Breast epithelium (tissue), 4 donors: Measurements from ENCODE around the gene YPEL4. TPM values are rescaled to one million over a fixed set of nuclear protein-coding genes. Genes with fewer than 3 reads are reported as not detected.

Experiments used
- DNase-seq, 2 donors: peaks; one replicate each; pipeline ENCODE4 v3.0.0-alpha.2; 2019; ENCODE audit warnings: low spot score in 2 of 2
- H3K27ac ChIP-seq, 2 donors: fragments of 200-600 bp; sonication (generic) in 1 of 2; one replicate each; pipeline ENCODE4 v1.5.1; 2016 to 2019; ENCODE audit warnings: mild to moderate bottlenecking in 1 of 2
- H3K27me3 ChIP-seq, 2 donors: fragments of 200-600 bp; sonication (generic) in 1 of 2; one replicate each; pipeline versions ENCODE4 v1.5.1 to v1.6.0; 2017 to 2019; ENCODE audit warnings: control low read depth in 1 of 2, mild to moderate bottlenecking in 1 of 2
- H3K36me3 ChIP-seq: fragments of 200-600 bp; one replicate; pipeline ENCODE4 v1.5.1; 2019
- H3K4me1 ChIP-seq, 2 donors: fragments of 200-600 bp; sonication (generic); one replicate each; pipeline ENCODE4 v1.5.1; 2016 to 2019; ENCODE audit warnings: control low read depth in 1 of 2
- H3K4me3 ChIP-seq, 3 donors: fragments of 200-600 bp; sonication (generic); 1 replicate in 2 of 3; 2 replicates in 1 of 3; pipeline ENCODE4 v1.5.1; 2016 to 2019; ENCODE audit warnings: mild to moderate bottlenecking in 3 of 3, moderate library complexity in 2 of 3
- H3K9me3 ChIP-seq, 2 donors: fragments of 200-600 bp; sonication (generic) in 1 of 2; one replicate each; pipeline ENCODE4 v1.5.1; 2016 to 2019; ENCODE audit warnings: control low read depth in 1 of 2
- CTCF ChIP-seq, 3 donors: fragments of 450-650 bp; IDR thresholded peaks; one replicate each; pipeline ENCODE4 v1.5.1; 2016 to 2017; ENCODE audit warnings: antibody characterized with exemption in 3 of 3, mild to moderate bottlenecking in 3 of 3, moderate library complexity in 3 of 3
- POLR2A ChIP-seq: fragments of 450-650 bp; IDR thresholded peaks from one replicate; pipeline ENCODE4 v1.6.1; 2016; ENCODE audit warnings: antibody characterized with exemption, mild to moderate bottlenecking, moderate library complexity
- POLR2AphosphoS5 ChIP-seq, 3 donors: sonication (generic); formaldehyde crosslinking; IDR thresholded peaks; one replicate each; pipeline ENCODE4 v1.6.1; 2017; ENCODE audit warnings: antibody characterized with exemption in 3 of 3
- intact Hi-C: fragments of 100-400 bp; cut with DNase I; formaldehyde crosslinking; loops from one replicate; pipeline ENCODE4 v1.15.1; 2023; ENCODE audit warnings: low total_unique reads
- total RNA-seq, 3 donors: library from RNA; depleted of rRNA; stranded (reverse); fragments of >200 nt; gene quantifications; one replicate each; pipeline ENCODE4 v1.1.0, GENCODE V29; 2016

The YPEL4 gene
- total RNA-seq, 3 donors from 2014 or later = 1.1 to 2.3 (median 2.0) TPM

GRCh38 chr11:57638811-57639320 lies 10.8 kb downstream of the YPEL4 start:
- no peaks in the 10 kb centered on the region for H3K9me3 ChIP-seq
- H3K4me1 ChIP-seq = peaks cover 0 to 6% of the 10 kb centered on the region in 2 donors
- no peaks in the 10 kb centered on the region for H3K36me3 ChIP-seq
- H3K27me3 ChIP-seq = no peaks in the 10 kb centered on the region
- intact Hi-C loops = loop anchor here (5.0 kb wide), 1 partner anchor 72 kb away; the partner anchor contains the start of gene UBE2L6
- no peak for TF ChIP-seq POLR2AphosphoS5 (IDR thresholded peaks at IDR 0.05)
- no peak for TF ChIP-seq POLR2A
- TF ChIP-seq CTCF (IDR thresholded peaks at IDR 0.05) = no peak
- no peak for DNase-seq
- peak overlapping the region; percentile 92 to 95 for H3K27ac ChIP-seq
- peak overlapping the region; percentile 85 to 91 (median 90) for H3K4me3 ChIP-seq

- H3K27me3 ChIP-seq = no peaks in the 10 kb centered on the region
- H3K36me3 ChIP-seq = no peaks in the 10 kb centered on the region
- no peaks in the 10 kb centered on the region for H3K9me3 ChIP-seq
- H3K4me1 ChIP-seq = peaks cover 0 to 6% of the 10 kb centered on the region in 2 donors
- intact Hi-C loops = loop anchor here (5.0 kb wide), 1 partner anchor 71 kb away; the partner anchor contains the start of gene UBE2L6
- DNase-seq = peak in 1 of 2 donors; percentile 80
- H3K4me3 ChIP-seq = peak overlapping the region; percentile 85 to 91 (median 90)
- TF ChIP-seq CTCF (IDR thresholded peaks at IDR 0.05) = no peak
- peak in 2 of 3 donors; percentile 25 to 64 for TF ChIP-seq POLR2AphosphoS5 (IDR thresholded peaks at IDR 0.05)
- no peak for TF ChIP-seq POLR2A
- H3K27ac ChIP-seq = peak overlapping the region; percentile 92 to 95
Observed at GRCh38 chr11:57638005-57638781, 11.5 kb downstream of the YPEL4 start.

GRCh38 chr11:57637626-57638004 lies 12.1 kb downstream of the YPEL4 start:
- Histone ChIP-seq H3K27ac (peak overlapping the region; percentile 92 to 95), H3K27me3 (no peaks in the 10 kb centered on the region), H3K4me1 (peaks cover 0 to 6% of the 10 kb centered on the region in 2 donors), H3K9me3 (no peaks in the 10 kb centered on the region), H3K36me3 (no peaks in the 10 kb centered on the region), H3K4me3 (peak overlapping the region; percentile 85 to 91 (median 90))
- intact Hi-C loops = loop anchor here (5.0 kb wide), 1 partner anchor 70 kb away; the partner anchor contains the start of gene UBE2L6
- peak in 1 of 2 donors; percentile 59 for DNase-seq
- TF ChIP-seq POLR2A (no peak), POLR2AphosphoS5 (IDR thresholded peaks at IDR 0.05) (peak in 1 of 3 donors; percentile 12), CTCF (IDR thresholded peaks at IDR 0.05) (no peak)

- Histone ChIP-seq H3K9me3 (no peaks in the 10 kb centered on the region), H3K27ac (no peak overlapping the region), H3K4me1 (peaks cover 0 to 1% of the 10 kb centered on the region in 2 donors), H3K27me3 (no peaks in the 10 kb centered on the region), H3K36me3 (no peaks in the 10 kb centered on the region), H3K4me3 (no peak overlapping the region)
- DNase-seq = no peak
- intact Hi-C loops = loop anchor here (5.0 kb wide), 1 partner anchor 68 kb away; the partner anchor contains the start of gene UBE2L6
- TF ChIP-seq CTCF (IDR thresholded peaks at IDR 0.05) = no peak
- TF ChIP-seq POLR2AphosphoS5 (IDR thresholded peaks at IDR 0.05) = no peak
- no peak for TF ChIP-seq POLR2A
Observed at GRCh38 chr11:57635246-57635645, 14.5 kb downstream of the YPEL4 start.

- TF ChIP-seq CTCF (IDR thresholded peaks at IDR 0.05) (no peak), POLR2AphosphoS5 (IDR thresholded peaks at IDR 0.05) (no peak), POLR2A (no peak)
- Histone ChIP-seq H3K4me3 (no peak overlapping the region), H3K27me3 (no peaks in the 10 kb centered on the region), H3K27ac (no peak overlapping the region), H3K4me1 (no peaks in the 10 kb centered on the region), H3K9me3 (no peaks in the 10 kb centered on the region), H3K36me3 (no peaks in the 10 kb centered on the region)
- no peak for DNase-seq
- intact Hi-C loops = no loop called here
Observed at GRCh38 chr11:57634311-57634710, 15.4 kb downstream of the YPEL4 start.
